ENCODE measurements around the gene CNTNAP2. TPM values are rescaled to one million over a fixed set of nuclear protein-coding genes. Genes with fewer than 3 reads are reported as not detected.

CNTNAP2 gene
- total RNA-seq, 4 donors from 2014 or later: 0.42 to 0.71 TPM; not detected in 2

GRCh38 chr7:147813316-147813715, 1696.7 kb downstream of the CNTNAP2 start:
- H3K4me3 ChIP-seq (ENCODE audit: low read depth, poor library complexity, severe bottlenecking): no peak overlapping the region
- no peak for TF ChIP-seq CTCF (IDR thresholded peaks at IDR 0.05)
- TF ChIP-seq POLR2A (IDR thresholded peaks at IDR 0.05): no peak
- no peak for DNase-seq (ENCODE audit: low spot score in 2 of 2)
- intact Hi-C loops (cut with DNase I; ENCODE audit: low total_unique reads): no loop called here

- no peak overlapping the region for H3K4me3 ChIP-seq (ENCODE audit: low read depth, poor library complexity, severe bottlenecking)
- TF ChIP-seq POLR2A (IDR thresholded peaks at IDR 0.05) (no peak), CTCF (IDR thresholded peaks at IDR 0.05) (no peak)
- 52 to 64% methylated on average over 4 of the region's 4 CpGs for WGBS, 2 donors
- DNase-seq (ENCODE audit: low spot score in 2 of 2): no peak
- intact Hi-C loops (cut with DNase I; ENCODE audit: low total_unique reads): no loop called here
These were observed 1701.7 kb downstream of the CNTNAP2 start for GRCh38 chr7:147818317-147818716.

- DNase-seq (ENCODE audit: low spot score in 2 of 2): no peak
- no peak for TF ChIP-seq POLR2A (IDR thresholded peaks at IDR 0.05)
- no peak for TF ChIP-seq CTCF (IDR thresholded peaks at IDR 0.05)
- intact Hi-C loops (cut with DNase I; ENCODE audit: low total_unique reads): no loop called here
- 67 to 73% methylated on average over 4 of the region's 4 CpGs for WGBS, 2 donors
- H3K4me3 ChIP-seq (ENCODE audit: low read depth, poor library complexity, severe bottlenecking): no peak overlapping the region
These were observed 1708.1 kb downstream of the CNTNAP2 start for GRCh38 chr7:147824671-147825070.

- H3K4me3 ChIP-seq (ENCODE audit: low read depth, poor library complexity, severe bottlenecking): no peak overlapping the region
- intact Hi-C loops (cut with DNase I; ENCODE audit: low total_unique reads): no loop called here
- no peak for DNase-seq (ENCODE audit: low spot score in 2 of 2)
- TF ChIP-seq CTCF (IDR thresholded peaks at IDR 0.05): no peak
- TF ChIP-seq POLR2A (IDR thresholded peaks at IDR 0.05): no peak
- 89 to 95% methylated on average over 2 of the region's 2 CpGs for WGBS, 2 donors
These were observed 1712.4 kb downstream of the CNTNAP2 start for GRCh38 chr7:147829016-147829415.

- no peak for DNase-seq (ENCODE audit: low spot score in 2 of 2)
- 61 to 80% methylated on average over 6 of the region's 6 CpGs for WGBS, 2 donors
- intact Hi-C loops (cut with DNase I; ENCODE audit: low total_unique reads): no loop called here
- H3K4me3 ChIP-seq (ENCODE audit: low read depth, poor library complexity, severe bottlenecking): no peak overlapping the region
- TF ChIP-seq POLR2A (IDR thresholded peaks at IDR 0.05): no peak
These were observed 1717.0 kb downstream of the CNTNAP2 start for GRCh38 chr7:147833557-147833956.

- 36 to 43% methylated on average over 1 of the region's 1 CpG for WGBS, 2 donors
- DNase-seq (ENCODE audit: low spot score in 2 of 2): no peak
- no peak for TF ChIP-seq CTCF (IDR thresholded peaks at IDR 0.05)
- intact Hi-C loops (cut with DNase I; ENCODE audit: low total_unique reads): no loop called here
- H3K4me3 ChIP-seq (ENCODE audit: low read depth, poor library complexity, severe bottlenecking): no peak overlapping the region
These were observed 1717.4 kb downstream of the CNTNAP2 start for GRCh38 chr7:147833970-147834369.

Measured in lower leg skin (tissue), 4 donors.